ENCODE results near the gene SPAG7.
"Not testable (repeated sequence)": the region's sequence is repeated elsewhere in the genome, so short reads cannot be mapped to it uniquely, and the experiment has no call there.

The SPAG7 gene

GRCh38 chr17:4938069-4938491 is 29.5 kb downstream of the SPAG7 start:
- no peak for DNase-seq (ENCODE audit: low read depth in 1 of 2, low spot score in 1 of 2)

GRCh38 chr17:4937553-4937952 is 30.1 kb downstream of the SPAG7 start:
- DNase-seq (ENCODE audit: low read depth in 1 of 2, low spot score in 1 of 2), result no peak

GRCh38 chr17:4936436-4936835 is 31.2 kb downstream of the SPAG7 start:
- no peak for DNase-seq (ENCODE audit: low read depth in 1 of 2, low spot score in 1 of 2)

GRCh38 chr17:4935650-4936049 is 32.0 kb downstream of the SPAG7 start:
- DNase-seq (ENCODE audit: low read depth in 1 of 2, low spot score in 1 of 2), result no peak

GRCh38 chr17:4934173-4934979 is 33.2 kb downstream of the SPAG7 start:
- no peak for DNase-seq (ENCODE audit: low read depth in 1 of 2, low spot score in 1 of 2)

GRCh38 chr17:4933646-4934045 is 34.0 kb downstream of the SPAG7 start:
- no peak for DNase-seq (ENCODE audit: low read depth in 1 of 2, low spot score in 1 of 2)

GRCh38 chr17:4932756-4933155 is 34.9 kb downstream of the SPAG7 start:
- no peak for DNase-seq (ENCODE audit: low read depth in 1 of 2, low spot score in 1 of 2)

GRCh38 chr17:4931963-4932362 is 35.7 kb downstream of the SPAG7 start, which contains the start of gene GP1BA:
GP1BA (plus strand) TSS chr17:4932277; CDS start chr17:4932605, 328 bp downstream.
- no peak for DNase-seq (ENCODE audit: low read depth in 1 of 2, low spot score in 1 of 2)

GRCh38 chr17:4928881-4929280 is 38.7 kb downstream of the SPAG7 start:
- no peak for DNase-seq (ENCODE audit: low read depth in 1 of 2, low spot score in 1 of 2)

- DNase-seq (ENCODE audit: low read depth in 1 of 2, low spot score in 1 of 2), result not testable (repeated sequence)
Measured at GRCh38 chr17:4926577-4927335, 40.9 kb downstream of the SPAG7 start.

GRCh38 chr17:4921320-4921719 is 46.3 kb downstream of the SPAG7 start:
- no peak for DNase-seq (ENCODE audit: low read depth in 1 of 2, low spot score in 1 of 2)

GRCh38 chr17:4920351-4921048 is 47.1 kb downstream of the SPAG7 start:
- DNase-seq (ENCODE audit: low read depth in 1 of 2, low spot score in 1 of 2), result no peak

- DNase-seq (ENCODE audit: low read depth in 1 of 2, low spot score in 1 of 2), result no peak
Measured at GRCh38 chr17:4919511-4920047, 48.0 kb downstream of the SPAG7 start.

GRCh38 chr17:4914551-4914950 is 53.1 kb downstream of the SPAG7 start:
- not testable (repeated sequence) for DNase-seq (ENCODE audit: low read depth in 1 of 2, low spot score in 1 of 2)

- no peak for DNase-seq (ENCODE audit: low read depth in 1 of 2, low spot score in 1 of 2)
Measured at GRCh38 chr17:4913994-4914393, 53.6 kb downstream of the SPAG7 start.

All from activated CD4-positive, alpha-beta T cell treated with anti-CD3 and anti-CD28 coated beads, Interleukin-2, amount 50 U/mL, for 24 hours (primary cell).